Activated CD4-positive, CD25-positive, alpha-beta regulatory T cell treated with anti-CD3 and anti-CD28 coated beads, Interleukin-2, amount 50 U/mL, for 16 hours (primary cell): ENCODE results near the gene PARD3B.

Experiments
- DNase-seq: peaks from one replicate; pipeline ENCODE4 v3.0.0-alpha.2; 2020; ENCODE audit warnings: low read depth, low spot score

The PARD3B gene

GRCh38 chr2:204544961-204545860, at the start of gene PARD3B:
Gene PARD3B (plus strand): TSS chr2:204545475. CDS start chr2:204546000, 525 bp downstream.
- no peak for DNase-seq

- no peak for DNase-seq
These were observed 48.5 kb upstream of the PARD3B start for GRCh38 chr2:204496779-204497178.

- DNase-seq: no peak
These were observed 47.4 kb upstream of the PARD3B start for GRCh38 chr2:204497855-204498254.

- no peak for DNase-seq
These were observed 47.0 kb upstream of the PARD3B start for GRCh38 chr2:204498291-204498690.

GRCh38 chr2:204503869-204504268, 41.4 kb upstream of the PARD3B start:
- DNase-seq: no peak

GRCh38 chr2:204504594-204504993, 40.7 kb upstream of the PARD3B start:
- DNase-seq: no peak

- no peak for DNase-seq
These were observed 39.8 kb upstream of the PARD3B start for GRCh38 chr2:204505488-204505887.

- DNase-seq: no peak
These were observed 39.3 kb upstream of the PARD3B start for GRCh38 chr2:204505946-204506345.

- DNase-seq: no peak
These were observed 37.6 kb upstream of the PARD3B start for GRCh38 chr2:204507636-204508035.

- DNase-seq: no peak
These were observed 34.4 kb upstream of the PARD3B start for GRCh38 chr2:204510709-204511420.

- no peak for DNase-seq
These were observed 30.8 kb upstream of the PARD3B start for GRCh38 chr2:204514439-204514838.

GRCh38 chr2:204515416-204515815, 29.9 kb upstream of the PARD3B start:
- DNase-seq: no peak

- DNase-seq: no peak
These were observed 28.1 kb upstream of the PARD3B start for GRCh38 chr2:204517154-204517553.

GRCh38 chr2:204529795-204530463, 15.3 kb upstream of the PARD3B start:
- DNase-seq: no peak

GRCh38 chr2:204530464-204530805, 14.8 kb upstream of the PARD3B start:
- no peak for DNase-seq

- DNase-seq: no peak
These were observed 11.5 kb upstream of the PARD3B start for GRCh38 chr2:204533629-204534370.

- DNase-seq: no peak
These were observed 9.9 kb upstream of the PARD3B start for GRCh38 chr2:204535356-204535755.

- DNase-seq: no peak
These were observed 9.5 kb upstream of the PARD3B start for GRCh38 chr2:204535764-204536163.

GRCh38 chr2:204538182-204539018, 6.9 kb upstream of the PARD3B start:
- DNase-seq: no peak

GRCh38 chr2:204539019-204539385, 6.3 kb upstream of the PARD3B start:
- DNase-seq: no peak

- no peak for DNase-seq
These were observed 3.6 kb upstream of the PARD3B start for GRCh38 chr2:204541637-204542036.
